ENCODE results near the gene PDP2. TPM values are rescaled to one million over a fixed set of nuclear protein-coding genes. Genes with fewer than 3 reads are reported as not detected.

PDP2 gene
- total RNA-seq, 1 donor from 2014 or later = 9.0 TPM

DNA sequence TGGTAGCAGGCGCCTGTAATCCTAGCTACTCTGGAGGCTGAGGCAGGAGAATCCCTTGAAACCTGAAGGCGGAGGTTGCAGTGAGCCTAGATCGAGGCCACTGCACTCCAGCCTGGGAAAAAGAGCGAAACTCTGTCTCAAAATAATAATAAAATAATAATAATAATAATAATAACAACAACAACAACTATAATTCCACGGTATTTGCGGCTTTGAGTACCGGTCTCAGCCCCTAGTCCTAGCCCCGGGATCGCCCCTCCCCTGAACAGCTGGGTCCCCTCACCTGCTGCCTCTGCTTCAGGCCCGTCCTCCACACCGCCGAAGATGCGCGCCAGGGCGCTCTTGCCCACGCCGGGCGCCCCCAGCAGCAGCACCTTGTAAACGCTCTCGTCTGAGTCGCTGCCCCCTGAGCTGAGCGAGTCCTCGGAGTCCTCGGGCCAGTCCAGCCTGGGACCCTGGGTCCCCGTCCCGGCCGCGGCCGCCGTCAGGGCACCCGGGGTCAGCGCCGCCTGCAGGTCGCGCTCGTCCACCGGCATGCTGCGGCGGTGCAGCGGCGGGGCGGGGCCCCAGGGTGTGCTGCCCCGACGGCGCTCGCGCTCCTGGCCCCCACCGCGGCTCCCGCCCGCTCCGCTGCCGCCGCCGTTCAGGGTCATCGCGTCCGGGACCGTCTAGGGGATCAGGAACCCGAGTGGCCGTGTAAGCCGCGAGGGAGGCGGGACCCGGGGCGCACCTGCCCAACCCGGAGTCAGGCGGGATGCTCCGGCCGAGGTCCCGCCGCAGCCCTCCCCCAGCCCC, 44.4 kb downstream of the PDP2 start:
- H3K9me3 Mint-ChIP-seq (ENCODE audit: low read depth) = no peaks in the 10 kb centered on the region
- H3K4me1 Mint-ChIP-seq (ENCODE audit: low read depth) = peaks cover 50% of the 10 kb centered on the region
- peak overlapping the region; percentile 70 for H3K4me3 Mint-ChIP-seq (ENCODE audit: unreplicated experiment)
- peak; percentile 86 for DNase-seq (ENCODE audit: low spot score)
- TF ChIP-seq, protein P1, sequence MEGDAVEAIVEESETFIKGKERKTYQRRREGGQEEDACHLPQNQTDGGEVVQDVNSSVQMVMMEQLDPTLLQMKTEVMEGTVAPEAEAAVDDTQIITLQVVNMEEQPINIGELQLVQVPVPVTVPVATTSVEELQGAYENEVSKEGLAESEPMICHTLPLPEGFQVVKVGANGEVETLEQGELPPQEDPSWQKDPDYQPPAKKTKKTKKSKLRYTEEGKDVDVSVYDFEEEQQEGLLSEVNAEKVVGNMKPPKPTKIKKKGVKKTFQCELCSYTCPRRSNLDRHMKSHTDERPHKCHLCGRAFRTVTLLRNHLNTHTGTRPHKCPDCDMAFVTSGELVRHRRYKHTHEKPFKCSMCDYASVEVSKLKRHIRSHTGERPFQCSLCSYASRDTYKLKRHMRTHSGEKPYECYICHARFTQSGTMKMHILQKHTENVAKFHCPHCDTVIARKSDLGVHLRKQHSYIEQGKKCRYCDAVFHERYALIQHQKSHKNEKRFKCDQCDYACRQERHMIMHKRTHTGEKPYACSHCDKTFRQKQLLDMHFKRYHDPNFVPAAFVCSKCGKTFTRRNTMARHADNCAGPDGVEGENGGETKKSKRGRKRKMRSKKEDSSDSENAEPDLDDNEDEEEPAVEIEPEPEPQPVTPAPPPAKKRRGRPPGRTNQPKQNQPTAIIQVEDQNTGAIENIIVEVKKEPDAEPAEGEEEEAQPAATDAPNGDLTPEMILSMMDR (IDR thresholded peaks at IDR 0.05) = peak; percentile 72
- no peaks in the 10 kb centered on the region for H3K36me3 Mint-ChIP-seq (ENCODE audit: low read depth)
- peaks cover 5% of the 10 kb centered on the region for H3K27me3 Mint-ChIP-seq (ENCODE audit: low read depth)
- no peak overlapping the region for H3K27ac Mint-ChIP-seq (ENCODE audit: unreplicated experiment)

DNA sequence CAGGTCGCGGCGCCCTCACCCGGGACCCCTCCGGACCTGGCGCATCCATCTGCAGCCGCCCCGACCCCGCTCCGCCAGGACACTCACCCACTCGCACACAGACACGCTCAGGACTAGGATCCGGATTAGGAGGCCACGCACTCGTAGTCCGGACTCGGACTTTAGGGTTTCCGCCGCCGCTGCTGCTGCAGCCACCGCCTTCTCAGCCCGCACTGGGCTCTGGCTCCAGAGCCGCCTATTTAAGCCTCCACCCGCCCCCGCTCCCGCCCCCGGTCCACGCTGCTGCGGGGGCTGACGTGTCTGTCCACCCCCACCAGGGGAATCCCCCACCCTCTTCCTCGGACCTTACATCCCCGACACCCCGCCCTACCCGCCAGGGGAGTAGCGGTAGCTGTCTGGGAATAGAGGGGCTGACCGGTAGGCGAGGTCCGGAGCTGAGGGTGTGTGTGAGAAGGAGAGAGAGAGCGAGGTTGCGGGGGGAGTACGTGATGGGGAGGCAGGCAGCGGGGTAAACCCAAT, 45.1 kb downstream of the PDP2 start, which contains the start of gene RRAD:
TSS of gene RRAD (minus strand) at position 214 of the 519 bp plus-strand sequence. CDS start 356 bp downstream, outside the sequence.
- DNase-seq (ENCODE audit: low spot score) = peak; percentile 79
- Mint-ChIP-seq H3K27me3 (ENCODE audit: low read depth) (peaks cover 5% of the 10 kb centered on the region), H3K27ac (ENCODE audit: unreplicated experiment) (peak within 1 kb of the TSS; percentile 49), H3K4me3 (ENCODE audit: unreplicated experiment) (peak within 1 kb of the TSS; percentile 70), H3K9me3 (ENCODE audit: low read depth) (no peaks in the 10 kb centered on the region), H3K36me3 (ENCODE audit: low read depth) (no peaks in the 10 kb centered on the region), H3K4me1 (ENCODE audit: low read depth) (peaks cover 50% of the 10 kb centered on the region)
- TF ChIP-seq, protein P1 (IDR thresholded peaks at IDR 0.05) = no peak

DNA sequence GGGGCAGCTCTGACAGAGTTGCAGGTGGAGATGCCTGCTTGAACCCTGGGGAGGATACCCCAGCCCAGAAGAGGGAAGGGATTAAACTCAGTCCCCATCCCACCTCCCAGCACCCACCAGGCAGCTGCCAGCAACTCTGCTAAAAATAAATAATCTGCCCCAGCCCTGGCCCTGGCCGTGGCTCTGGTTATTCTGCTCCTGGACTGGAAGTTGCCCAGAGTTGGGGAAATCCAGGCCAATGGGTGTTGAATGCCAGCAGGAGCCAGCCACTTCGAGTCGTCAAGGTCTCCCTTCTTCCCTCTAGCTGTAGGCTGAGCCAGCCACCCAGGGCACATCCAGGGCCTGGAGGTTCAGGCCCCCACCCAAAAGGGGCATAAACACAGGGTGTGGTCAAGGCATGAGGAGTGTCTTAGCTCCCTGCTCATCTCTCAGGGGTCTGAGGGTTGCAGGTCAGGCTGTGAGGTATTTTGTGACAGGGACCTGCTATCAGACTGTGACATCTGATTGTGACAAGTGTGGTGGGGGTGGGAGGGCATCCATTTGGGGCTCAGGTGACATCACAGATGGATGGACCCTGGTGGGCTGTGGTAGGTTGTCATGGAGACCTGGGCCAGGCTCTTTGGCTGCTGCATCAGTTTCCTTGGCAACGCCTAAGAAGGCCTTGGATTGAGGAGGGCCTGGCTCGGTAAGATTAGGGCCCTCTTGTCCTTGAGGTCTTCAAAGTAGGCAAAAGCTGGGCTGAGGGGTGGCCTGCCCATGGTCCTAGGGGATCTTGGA, 46.0 kb downstream of the PDP2 start:
- TF ChIP-seq, protein P1 (IDR thresholded peaks at IDR 0.05) = no peak
- Mint-ChIP-seq H3K4me3 (ENCODE audit: unreplicated experiment) (peak overlapping the region; percentile 70), H3K27me3 (ENCODE audit: low read depth) (peaks cover 5% of the 10 kb centered on the region), H3K27ac (ENCODE audit: unreplicated experiment) (peak overlapping the region; percentile 70), H3K9me3 (ENCODE audit: low read depth) (no peaks in the 10 kb centered on the region), H3K36me3 (ENCODE audit: low read depth) (no peaks in the 10 kb centered on the region), H3K4me1 (ENCODE audit: low read depth) (peaks cover 50% of the 10 kb centered on the region)
- DNase-seq (ENCODE audit: low spot score) = no peak

DNA sequence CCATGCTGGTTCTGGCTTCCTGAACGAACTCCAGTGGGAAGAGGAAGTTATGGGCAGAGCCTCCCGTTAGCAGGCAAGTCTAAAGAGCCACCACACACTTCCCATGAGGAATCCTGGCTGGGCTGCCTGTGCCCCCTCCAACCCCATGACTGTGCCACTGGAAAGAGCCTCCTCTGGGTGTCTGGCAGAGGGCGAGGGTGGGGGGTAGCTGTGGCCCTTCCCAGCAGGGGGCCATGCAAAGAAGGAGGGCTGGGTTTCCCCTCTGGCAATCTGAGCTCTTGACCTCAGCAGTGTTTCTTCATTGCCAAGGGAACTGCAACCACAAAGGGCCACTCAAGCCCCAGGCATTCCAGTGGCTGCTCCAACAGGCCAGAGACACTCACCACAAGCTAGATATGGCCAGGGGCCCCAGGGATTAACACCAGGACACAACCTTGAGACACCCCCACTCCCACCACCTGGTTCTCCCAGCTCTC, 46.7 kb downstream of the PDP2 start:
- Mint-ChIP-seq H3K27me3 (ENCODE audit: low read depth) (peaks cover 3% of the 10 kb centered on the region), H3K4me1 (ENCODE audit: low read depth) (peaks cover 50% of the 10 kb centered on the region)
- no peak for DNase-seq (ENCODE audit: low spot score)

More for the DNA sequence above, 46.7 kb downstream of the PDP2 start:
- Mint-ChIP-seq H3K9me3 (ENCODE audit: low read depth) (no peaks in the 10 kb centered on the region), H3K36me3 (ENCODE audit: low read depth) (no peaks in the 10 kb centered on the region), H3K4me3 (ENCODE audit: unreplicated experiment) (no peak overlapping the region), H3K27ac (ENCODE audit: unreplicated experiment) (peak overlapping the region; percentile 70)
- TF ChIP-seq, protein P1 (IDR thresholded peaks at IDR 0.05) = no peak
